ENCODE results near the gene DMRTC2.

DNA sequence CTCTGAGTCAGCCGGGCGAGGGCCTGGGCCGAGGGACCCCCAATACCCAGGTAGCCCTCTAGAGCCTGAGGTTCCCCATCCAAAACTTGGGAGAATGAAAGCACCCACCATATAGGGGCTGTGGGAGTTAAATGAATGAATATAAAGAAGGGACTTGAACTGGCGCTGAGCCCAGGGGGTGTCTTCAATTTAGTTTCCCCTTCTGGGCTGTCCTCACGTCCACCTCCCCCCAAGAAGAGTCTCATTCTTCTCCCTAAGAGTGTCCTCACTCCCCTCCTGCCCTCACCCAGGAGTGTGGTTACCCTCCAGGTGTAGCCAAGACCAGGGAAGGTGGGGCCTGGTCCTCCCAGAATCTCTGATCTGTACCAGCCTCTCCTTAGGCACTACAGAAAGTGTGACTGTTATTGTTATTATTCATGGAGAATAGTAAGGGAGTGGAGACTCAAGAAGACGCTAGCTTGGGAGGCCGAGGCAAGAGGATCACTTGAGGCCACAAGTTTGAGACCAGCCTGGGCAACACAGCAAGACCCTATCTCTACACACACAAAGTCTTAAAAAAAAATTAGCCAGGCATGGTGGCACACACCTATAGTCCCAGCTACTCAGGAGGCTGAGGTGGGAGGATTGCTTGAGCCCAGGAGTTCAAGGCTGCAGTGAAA, 35.0 kb downstream of the DMRTC2 start:
- no peak for TF ChIP-seq EZH2 (IDR thresholded peaks at IDR 0.05)
- no peak for TF ChIP-seq POLR2A (IDR thresholded peaks at IDR 0.05; ENCODE audit: borderline replicate concordance, extremely low read depth, insufficient read depth, insufficient read length)
- TF ChIP-seq, protein P1, sequence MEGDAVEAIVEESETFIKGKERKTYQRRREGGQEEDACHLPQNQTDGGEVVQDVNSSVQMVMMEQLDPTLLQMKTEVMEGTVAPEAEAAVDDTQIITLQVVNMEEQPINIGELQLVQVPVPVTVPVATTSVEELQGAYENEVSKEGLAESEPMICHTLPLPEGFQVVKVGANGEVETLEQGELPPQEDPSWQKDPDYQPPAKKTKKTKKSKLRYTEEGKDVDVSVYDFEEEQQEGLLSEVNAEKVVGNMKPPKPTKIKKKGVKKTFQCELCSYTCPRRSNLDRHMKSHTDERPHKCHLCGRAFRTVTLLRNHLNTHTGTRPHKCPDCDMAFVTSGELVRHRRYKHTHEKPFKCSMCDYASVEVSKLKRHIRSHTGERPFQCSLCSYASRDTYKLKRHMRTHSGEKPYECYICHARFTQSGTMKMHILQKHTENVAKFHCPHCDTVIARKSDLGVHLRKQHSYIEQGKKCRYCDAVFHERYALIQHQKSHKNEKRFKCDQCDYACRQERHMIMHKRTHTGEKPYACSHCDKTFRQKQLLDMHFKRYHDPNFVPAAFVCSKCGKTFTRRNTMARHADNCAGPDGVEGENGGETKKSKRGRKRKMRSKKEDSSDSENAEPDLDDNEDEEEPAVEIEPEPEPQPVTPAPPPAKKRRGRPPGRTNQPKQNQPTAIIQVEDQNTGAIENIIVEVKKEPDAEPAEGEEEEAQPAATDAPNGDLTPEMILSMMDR (IDR thresholded peaks at IDR 0.05 in 2 of 3, conservative IDR thresholded peaks at IDR 0.05 in 1 of 3; ENCODE audit: borderline replicate concordance in 1 of 3, insufficient read depth in 1 of 3, low read depth in 2 of 3, low read length in 2 of 3), result no peak
- no peak for TF ChIP-seq POLR2AphosphoS5 (IDR thresholded peaks at IDR 0.05; ENCODE audit: low read depth, low read length)
- no peak for TF ChIP-seq EZH2phosphoT487 (IDR thresholded peaks at IDR 0.05; ENCODE audit: borderline replicate concordance)
- TF ChIP-seq ZFX (IDR thresholded peaks at IDR 0.05), result no peak
- TF ChIP-seq, protein P2, sequence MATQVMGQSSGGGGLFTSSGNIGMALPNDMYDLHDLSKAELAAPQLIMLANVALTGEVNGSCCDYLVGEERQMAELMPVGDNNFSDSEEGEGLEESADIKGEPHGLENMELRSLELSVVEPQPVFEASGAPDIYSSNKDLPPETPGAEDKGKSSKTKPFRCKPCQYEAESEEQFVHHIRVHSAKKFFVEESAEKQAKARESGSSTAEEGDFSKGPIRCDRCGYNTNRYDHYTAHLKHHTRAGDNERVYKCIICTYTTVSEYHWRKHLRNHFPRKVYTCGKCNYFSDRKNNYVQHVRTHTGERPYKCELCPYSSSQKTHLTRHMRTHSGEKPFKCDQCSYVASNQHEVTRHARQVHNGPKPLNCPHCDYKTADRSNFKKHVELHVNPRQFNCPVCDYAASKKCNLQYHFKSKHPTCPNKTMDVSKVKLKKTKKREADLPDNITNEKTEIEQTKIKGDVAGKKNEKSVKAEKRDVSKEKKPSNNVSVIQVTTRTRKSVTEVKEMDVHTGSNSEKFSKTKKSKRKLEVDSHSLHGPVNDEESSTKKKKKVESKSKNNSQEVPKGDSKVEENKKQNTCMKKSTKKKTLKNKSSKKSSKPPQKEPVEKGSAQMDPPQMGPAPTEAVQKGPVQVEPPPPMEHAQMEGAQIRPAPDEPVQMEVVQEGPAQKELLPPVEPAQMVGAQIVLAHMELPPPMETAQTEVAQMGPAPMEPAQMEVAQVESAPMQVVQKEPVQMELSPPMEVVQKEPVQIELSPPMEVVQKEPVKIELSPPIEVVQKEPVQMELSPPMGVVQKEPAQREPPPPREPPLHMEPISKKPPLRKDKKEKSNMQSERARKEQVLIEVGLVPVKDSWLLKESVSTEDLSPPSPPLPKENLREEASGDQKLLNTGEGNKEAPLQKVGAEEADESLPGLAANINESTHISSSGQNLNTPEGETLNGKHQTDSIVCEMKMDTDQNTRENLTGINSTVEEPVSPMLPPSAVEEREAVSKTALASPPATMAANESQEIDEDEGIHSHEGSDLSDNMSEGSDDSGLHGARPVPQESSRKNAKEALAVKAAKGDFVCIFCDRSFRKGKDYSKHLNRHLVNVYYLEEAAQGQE (IDR thresholded peaks at IDR 0.05; ENCODE audit: low read depth), result no peak
- TF ChIP-seq FOSL1 (IDR thresholded peaks at IDR 0.05; ENCODE audit: low read depth), result no peak
- TF ChIP-seq, protein P3, sequence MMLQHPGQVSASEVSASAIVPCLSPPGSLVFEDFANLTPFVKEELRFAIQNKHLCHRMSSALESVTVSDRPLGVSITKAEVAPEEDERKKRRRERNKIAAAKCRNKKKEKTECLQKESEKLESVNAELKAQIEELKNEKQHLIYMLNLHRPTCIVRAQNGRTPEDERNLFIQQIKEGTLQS (IDR thresholded peaks at IDR 0.05), result no peak

Data from HCT116 (cell line).